DND-41 (cell line): ENCODE data around the gene TAGAP.

Source experiments
- ATAC-seq: fragments of 200-7000 bp; cut with Tn5 transposase; 3 replicates; pipeline ENCODE4 v1.9.1; 2021; ENCODE audit warnings: low read depth; ENCODE audit not compliant: insufficient read depth
- DNase-seq: peaks from one replicate; pipeline ENCODE4 v3.0.0-alpha.2; 2020
- H2AFZ ChIP-seq: 2 replicates; pipeline ENCODE4 v1.6.0; 2012; ENCODE audit warnings: low read depth, low read length
- H3K27ac ChIP-seq: 2 replicates; pipeline ENCODE4 v1.5.1; 2012; ENCODE audit warnings: low read length, inconsistent platforms
- H3K27me3 ChIP-seq: fragments of 200-600 bp; sonication (generic); 2 replicates; pipeline ENCODE4 v1.6.0; 2012; ENCODE audit warnings: low read length, mild to moderate bottlenecking, inconsistent platforms; ENCODE audit not compliant: insufficient read depth, poor library complexity
- H3K36me3 ChIP-seq: 2 replicates; pipeline ENCODE4 v1.5.1; 2012; ENCODE audit warnings: low read length, inconsistent platforms; ENCODE audit not compliant: insufficient read depth
- H3K4me1 ChIP-seq: 2 replicates; pipeline ENCODE4 v1.5.1; 2012; ENCODE audit warnings: mild to moderate bottlenecking, low read length; ENCODE audit not compliant: insufficient read depth
- H3K4me2 ChIP-seq: 2 replicates; pipeline ENCODE4 v1.6.0; 2012; ENCODE audit warnings: mild to moderate bottlenecking, moderate library complexity, low read length, inconsistent platforms; ENCODE audit not compliant: insufficient read depth
- H3K4me3 ChIP-seq, 2 experiments: fragments of 200-600 bp in 1 of 2; shearing (Covaris generic) in 1 of 2; 2 replicates each; pipeline ENCODE4 v1.5.1; 2012 to 2016; ENCODE audit warnings: inconsistent platforms in 2 of 2, low read length in 2 of 2, mild to moderate bottlenecking in 2 of 2, low read depth in 1 of 2, moderate library complexity in 1 of 2
- H3K79me2 ChIP-seq: 2 replicates; pipeline ENCODE4 v1.6.0; 2012; ENCODE audit warnings: low read length, inconsistent platforms; ENCODE audit not compliant: insufficient read depth
- H3K9ac ChIP-seq: 2 replicates; pipeline ENCODE4 v1.6.0; 2012; ENCODE audit warnings: low read depth, mild to moderate bottlenecking, inconsistent platforms, low read length, moderate library complexity
- H3K9me3 ChIP-seq: 2 replicates; pipeline ENCODE4 v1.5.1; 2012; ENCODE audit warnings: low read length, moderate library complexity, mild to moderate bottlenecking, inconsistent platforms; ENCODE audit not compliant: insufficient read depth, severe bottlenecking
- H4K20me1 ChIP-seq: 2 replicates; pipeline ENCODE4 v1.6.0; 2012; ENCODE audit warnings: low read length; ENCODE audit not compliant: insufficient read depth
- CTCF ChIP-seq: IDR thresholded peaks from 2 replicates; pipeline ENCODE4 v1.5.1; 2012; ENCODE audit warnings: borderline replicate concordance, low read length, moderate library complexity, mild to moderate bottlenecking; ENCODE audit not compliant: poor library complexity, severe bottlenecking; ENCODE audit errors: extremely low read depth
- EZH2 ChIP-seq: IDR thresholded peaks from 3 replicates; pipeline ENCODE4 v1.6.1; 2012; ENCODE audit warnings: borderline replicate concordance, low read depth, mild to moderate bottlenecking, moderate library complexity, low read length, inconsistent platforms; ENCODE audit not compliant: severe bottlenecking

The TAGAP gene

GRCh38 chr6:159083146-159083545, 38.4 kb upstream of the TAGAP start:
- no peaks in the 10 kb centered on the region for H3K9me3 ChIP-seq
- H3K79me2 ChIP-seq = no peaks in the 10 kb centered on the region
- no peak overlapping the region for H2AFZ ChIP-seq
- ATAC-seq = no peak
- H3K4me1 ChIP-seq = no peaks in the 10 kb centered on the region
- TF ChIP-seq EZH2 = no peak
- TF ChIP-seq CTCF = no peak
- H3K27me3 ChIP-seq = no peaks in the 10 kb centered on the region
- H4K20me1 ChIP-seq = no peaks in the 10 kb centered on the region
- DNase-seq = no peak
- no peak overlapping the region for H3K27ac ChIP-seq
- no peak overlapping the region for H3K9ac ChIP-seq
- no peak overlapping the region for H3K4me3 ChIP-seq
- H3K4me2 ChIP-seq = no peak overlapping the region
- H3K36me3 ChIP-seq = no peaks in the 10 kb centered on the region

- ATAC-seq (no peak), DNase-seq (no peak)
- H3K4me3 ChIP-seq = no peak overlapping the region
- no peaks in the 10 kb centered on the region for H3K9me3 ChIP-seq
- H3K79me2 ChIP-seq = no peaks in the 10 kb centered on the region
- no peaks in the 10 kb centered on the region for H4K20me1 ChIP-seq
- H3K27me3 ChIP-seq = no peaks in the 10 kb centered on the region
- TF ChIP-seq CTCF (no peak), EZH2 (no peak)
- no peak overlapping the region for H3K4me2 ChIP-seq
- H3K27ac ChIP-seq = no peak overlapping the region
- H3K9ac ChIP-seq = no peak overlapping the region
- H2AFZ ChIP-seq = no peak overlapping the region
- no peaks in the 10 kb centered on the region for H3K4me1 ChIP-seq
- no peaks in the 10 kb centered on the region for H3K36me3 ChIP-seq
Observed at GRCh38 chr6:159082039-159082815, 37.4 kb upstream of the TAGAP start.

- no peaks in the 10 kb centered on the region for H3K9me3 ChIP-seq
- H2AFZ ChIP-seq = no peak overlapping the region
- no peaks in the 10 kb centered on the region for H3K27me3 ChIP-seq
- H3K79me2 ChIP-seq = no peaks in the 10 kb centered on the region
- no peak overlapping the region for H3K9ac ChIP-seq
- H3K4me3 ChIP-seq = no peak overlapping the region
- no peak for TF ChIP-seq EZH2
- TF ChIP-seq CTCF = no peak
- no peak for ATAC-seq
- H3K27ac ChIP-seq = no peak overlapping the region
- H3K4me1 ChIP-seq = 0 out of 2 replicates have a peak, but pooled peaks cover 2% of the 10 kb centered on the region
- H4K20me1 ChIP-seq = no peaks in the 10 kb centered on the region
- DNase-seq = no peak
- no peak overlapping the region for H3K4me2 ChIP-seq
- no peaks in the 10 kb centered on the region for H3K36me3 ChIP-seq
Observed at GRCh38 chr6:159080217-159080976, 35.6 kb upstream of the TAGAP start.
